ENCODE measurements around the gene RTN4IP1.

RTN4IP1 gene

GRCh38 chr6:106534564-106534982 lies 94.7 kb downstream of the RTN4IP1 start:
- H3K36me3 ChIP-seq (ENCODE audit: control insufficient read depth, insufficient read depth, low read length) = no peaks in the 10 kb centered on the region
- WGBS, 2 experiments (ENCODE audit: insufficient coverage in 2 of 2) = 80% methylated on average over 1 of the region's 2 CpGs; no CpG with 5 or more reads in 1 of the 2 experiments

GRCh38 chr6:106534004-106534403 lies 95.3 kb downstream of the RTN4IP1 start:
- Histone ChIP-seq H3K9me3 (ENCODE audit: control insufficient read depth, low read length) (no peaks in the 10 kb centered on the region), H3K27ac (ENCODE audit: low read depth, low read length, severe bottlenecking) (no peak overlapping the region), H3K36me3 (ENCODE audit: control insufficient read depth, insufficient read depth, low read length) (no peaks in the 10 kb centered on the region), H3K4me1 (ENCODE audit: control insufficient read depth, insufficient read depth, low read length, poor library complexity, severe bottlenecking) (peaks cover 7% of the 10 kb centered on the region), H3K4me3 (ENCODE audit: extremely low read depth, insufficient read depth, low read length, poor library complexity, severe bottlenecking) (no peak overlapping the region)
- 40 to 50% methylated on average over 1 of the region's 1 CpG for WGBS, 2 experiments (ENCODE audit: insufficient coverage in 2 of 2)

More at GRCh38 chr6:106534564-106534982, 94.7 kb downstream of the RTN4IP1 start:
- H3K27ac ChIP-seq (ENCODE audit: low read depth, low read length, severe bottlenecking) = no peak overlapping the region
- no peaks in the 10 kb centered on the region for H3K9me3 ChIP-seq (ENCODE audit: control insufficient read depth, low read length)
- peaks cover 7% of the 10 kb centered on the region for H3K4me1 ChIP-seq (ENCODE audit: control insufficient read depth, insufficient read depth, low read length, poor library complexity, severe bottlenecking)
- H3K4me3 ChIP-seq (ENCODE audit: extremely low read depth, insufficient read depth, low read length, poor library complexity, severe bottlenecking) = no peak overlapping the region

- Histone ChIP-seq H3K4me3 (ENCODE audit: extremely low read depth, insufficient read depth, low read length, poor library complexity, severe bottlenecking) (no peak overlapping the region), H3K36me3 (ENCODE audit: control insufficient read depth, insufficient read depth, low read length) (no peaks in the 10 kb centered on the region), H3K27ac (ENCODE audit: low read depth, low read length, severe bottlenecking) (no peak overlapping the region), H3K4me1 (ENCODE audit: control insufficient read depth, insufficient read depth, low read length, poor library complexity, severe bottlenecking) (peaks cover 7% of the 10 kb centered on the region), H3K9me3 (ENCODE audit: control insufficient read depth, low read length) (no peaks in the 10 kb centered on the region)
- WGBS, 2 experiments (ENCODE audit: insufficient coverage in 2 of 2) = 43% methylated on average over 4 of the region's 5 CpGs
These were observed 96.2 kb downstream of the RTN4IP1 start for GRCh38 chr6:106533054-106533453.

GRCh38 chr6:106530502-106530901 lies 98.8 kb downstream of the RTN4IP1 start:
- peaks cover 9% of the 10 kb centered on the region for H3K4me1 ChIP-seq (ENCODE audit: control insufficient read depth, insufficient read depth, low read length, poor library complexity, severe bottlenecking)
- no CpG with 5 or more reads among the region's 1 CpG for WGBS, 2 experiments (ENCODE audit: insufficient coverage in 2 of 2)
- no peaks in the 10 kb centered on the region for H3K36me3 ChIP-seq (ENCODE audit: control insufficient read depth, insufficient read depth, low read length)
- H3K9me3 ChIP-seq (ENCODE audit: control insufficient read depth, low read length) = no peaks in the 10 kb centered on the region
- H3K4me3 ChIP-seq (ENCODE audit: extremely low read depth, insufficient read depth, low read length, poor library complexity, severe bottlenecking) = no peak overlapping the region
- no peak overlapping the region for H3K27ac ChIP-seq (ENCODE audit: low read depth, low read length, severe bottlenecking)

GRCh38 chr6:106530026-106530425 lies 99.3 kb downstream of the RTN4IP1 start:
- no peak overlapping the region for H3K27ac ChIP-seq (ENCODE audit: low read depth, low read length, severe bottlenecking)
- no peaks in the 10 kb centered on the region for H3K9me3 ChIP-seq (ENCODE audit: control insufficient read depth, low read length)
- no peaks in the 10 kb centered on the region for H3K36me3 ChIP-seq (ENCODE audit: control insufficient read depth, insufficient read depth, low read length)
- H3K4me1 ChIP-seq (ENCODE audit: control insufficient read depth, insufficient read depth, low read length, poor library complexity, severe bottlenecking) = peaks cover 10% of the 10 kb centered on the region
- no peak overlapping the region for H3K4me3 ChIP-seq (ENCODE audit: extremely low read depth, insufficient read depth, low read length, poor library complexity, severe bottlenecking)
- 100% methylated on average over 1 of the region's 1 CpG; no CpG with 5 or more reads in 1 of the 2 experiments for WGBS, 2 experiments (ENCODE audit: insufficient coverage in 2 of 2)

GRCh38 chr6:106529438-106529837 lies 99.9 kb downstream of the RTN4IP1 start:
- H3K27ac ChIP-seq (ENCODE audit: low read depth, low read length, severe bottlenecking) = no peak overlapping the region
- H3K4me1 ChIP-seq (ENCODE audit: control insufficient read depth, insufficient read depth, low read length, poor library complexity, severe bottlenecking) = peaks cover 10% of the 10 kb centered on the region
- WGBS, 2 experiments (ENCODE audit: insufficient coverage in 2 of 2) = 94 to 100% methylated on average over 1 to 3 of the region's 3 CpGs
- no peak overlapping the region for H3K4me3 ChIP-seq (ENCODE audit: extremely low read depth, insufficient read depth, low read length, poor library complexity, severe bottlenecking)
- H3K9me3 ChIP-seq (ENCODE audit: control insufficient read depth, low read length) = no peaks in the 10 kb centered on the region
- no peaks in the 10 kb centered on the region for H3K36me3 ChIP-seq (ENCODE audit: control insufficient read depth, insufficient read depth, low read length)

- H3K4me3 ChIP-seq (ENCODE audit: extremely low read depth, insufficient read depth, low read length, poor library complexity, severe bottlenecking) = no peak overlapping the region
- H3K9me3 ChIP-seq (ENCODE audit: control insufficient read depth, low read length) = no peaks in the 10 kb centered on the region
- H3K27ac ChIP-seq (ENCODE audit: low read depth, low read length, severe bottlenecking) = no peak overlapping the region
- no peaks in the 10 kb centered on the region for H3K36me3 ChIP-seq (ENCODE audit: control insufficient read depth, insufficient read depth, low read length)
- peaks cover 10% of the 10 kb centered on the region for H3K4me1 ChIP-seq (ENCODE audit: control insufficient read depth, insufficient read depth, low read length, poor library complexity, severe bottlenecking)
- no CpG with 5 or more reads among the region's 2 CpGs for WGBS, 2 experiments (ENCODE audit: insufficient coverage in 2 of 2)
These were observed 100.8 kb downstream of the RTN4IP1 start for GRCh38 chr6:106528521-106528920.

GRCh38 chr6:106527979-106528378 lies 101.3 kb downstream of the RTN4IP1 start:
- Histone ChIP-seq H3K27ac (ENCODE audit: low read depth, low read length, severe bottlenecking) (no peak overlapping the region), H3K4me1 (ENCODE audit: control insufficient read depth, insufficient read depth, low read length, poor library complexity, severe bottlenecking) (peaks cover 5% of the 10 kb centered on the region), H3K9me3 (ENCODE audit: control insufficient read depth, low read length) (no peaks in the 10 kb centered on the region), H3K36me3 (ENCODE audit: control insufficient read depth, insufficient read depth, low read length) (no peaks in the 10 kb centered on the region), H3K4me3 (ENCODE audit: extremely low read depth, insufficient read depth, low read length, poor library complexity, severe bottlenecking) (no peak overlapping the region)
- WGBS, 2 experiments (ENCODE audit: insufficient coverage in 2 of 2) = 51 to 56% methylated on average over 2 of the region's 3 CpGs

GRCh38 chr6:106527117-106527516 lies 102.2 kb downstream of the RTN4IP1 start:
- no CpG with 5 or more reads among the region's 2 CpGs for WGBS, 2 experiments (ENCODE audit: insufficient coverage in 2 of 2)
- H3K36me3 ChIP-seq (ENCODE audit: control insufficient read depth, insufficient read depth, low read length) = no peaks in the 10 kb centered on the region
- H3K4me3 ChIP-seq (ENCODE audit: extremely low read depth, insufficient read depth, low read length, poor library complexity, severe bottlenecking) = no peak overlapping the region
- H3K4me1 ChIP-seq (ENCODE audit: control insufficient read depth, insufficient read depth, low read length, poor library complexity, severe bottlenecking) = peaks cover 3% of the 10 kb centered on the region
- H3K9me3 ChIP-seq (ENCODE audit: control insufficient read depth, low read length) = no peaks in the 10 kb centered on the region
- H3K27ac ChIP-seq (ENCODE audit: low read depth, low read length, severe bottlenecking) = no peak overlapping the region

GRCh38 chr6:106525882-106526275 lies 103.4 kb downstream of the RTN4IP1 start:
- H3K36me3 ChIP-seq (ENCODE audit: control insufficient read depth, insufficient read depth, low read length) = no peaks in the 10 kb centered on the region
- WGBS, 2 experiments (ENCODE audit: insufficient coverage in 2 of 2) = no CpG with 5 or more reads among the region's 1 CpG
- H3K4me3 ChIP-seq (ENCODE audit: extremely low read depth, insufficient read depth, low read length, poor library complexity, severe bottlenecking) = no peak overlapping the region
- H3K27ac ChIP-seq (ENCODE audit: low read depth, low read length, severe bottlenecking) = no peak overlapping the region
- H3K4me1 ChIP-seq (ENCODE audit: control insufficient read depth, insufficient read depth, low read length, poor library complexity, severe bottlenecking) = peaks cover 3% of the 10 kb centered on the region
- no peaks in the 10 kb centered on the region for H3K9me3 ChIP-seq (ENCODE audit: control insufficient read depth, low read length)

- Histone ChIP-seq H3K36me3 (ENCODE audit: control insufficient read depth, insufficient read depth, low read length) (no peaks in the 10 kb centered on the region), H3K4me3 (ENCODE audit: extremely low read depth, insufficient read depth, low read length, poor library complexity, severe bottlenecking) (no peak overlapping the region), H3K9me3 (ENCODE audit: control insufficient read depth, low read length) (no peaks in the 10 kb centered on the region), H3K4me1 (ENCODE audit: control insufficient read depth, insufficient read depth, low read length, poor library complexity, severe bottlenecking) (peaks cover 3% of the 10 kb centered on the region), H3K27ac (ENCODE audit: low read depth, low read length, severe bottlenecking) (no peak overlapping the region)
- 71 to 75% methylated on average over 1 to 2 of the region's 7 CpGs for WGBS, 2 experiments (ENCODE audit: insufficient coverage in 2 of 2)
These were observed 104.0 kb downstream of the RTN4IP1 start for GRCh38 chr6:106525107-106525881.

Measured in mesodermal cell (in vitro differentiated cells).